IPS-18a (cell line): Measurements from ENCODE around the gene CDK1.

ENCODE experiments used
- H3K27ac ChIP-seq: one replicate; pipeline ENCODE4 v1.5.1; 2013; ENCODE audit warnings: low read length
- H3K27me3 ChIP-seq: one replicate; pipeline ENCODE4 v1.6.1; 2013; ENCODE audit warnings: mild to moderate bottlenecking, low read length; ENCODE audit not compliant: control insufficient read depth, insufficient read depth
- H3K36me3 ChIP-seq: one replicate; pipeline ENCODE4 v1.6.1; 2013; ENCODE audit warnings: low read depth, low read length; ENCODE audit not compliant: control insufficient read depth
- H3K4me1 ChIP-seq: one replicate; pipeline ENCODE4 v1.6.1; 2013; ENCODE audit warnings: low read depth, low read length; ENCODE audit not compliant: control insufficient read depth
- H3K4me3 ChIP-seq: one replicate; pipeline ENCODE4 v1.5.1; 2013; ENCODE audit warnings: low read length
- H3K9ac ChIP-seq: one replicate; pipeline ENCODE4 v1.6.1; 2013; ENCODE audit warnings: mild to moderate bottlenecking, low read length, moderate library complexity
- H3K9me3 ChIP-seq: one replicate; pipeline ENCODE4 v1.6.1; 2013; ENCODE audit warnings: low read depth, low read length; ENCODE audit not compliant: control insufficient read depth

The CDK1 gene

GRCh38 chr10:60799971-60800650 is 21.8 kb downstream of the CDK1 start:
- H3K27me3 ChIP-seq: no peaks in the 10 kb centered on the region
- no peak overlapping the region for H3K9ac ChIP-seq
- H3K4me3 ChIP-seq: no peak overlapping the region
- H3K27ac ChIP-seq: no peak overlapping the region
- peaks cover 20% of the 10 kb centered on the region for H3K36me3 ChIP-seq
- no peaks in the 10 kb centered on the region for H3K9me3 ChIP-seq
- no peaks in the 10 kb centered on the region for H3K4me1 ChIP-seq

GRCh38 chr10:60800918-60801317 is 22.6 kb downstream of the CDK1 start:
- H3K27me3 ChIP-seq: no peaks in the 10 kb centered on the region
- H3K4me3 ChIP-seq: no peak overlapping the region
- H3K4me1 ChIP-seq: no peaks in the 10 kb centered on the region
- no peak overlapping the region for H3K27ac ChIP-seq
- H3K9ac ChIP-seq: no peak overlapping the region
- H3K36me3 ChIP-seq: peaks cover 12% of the 10 kb centered on the region
- no peaks in the 10 kb centered on the region for H3K9me3 ChIP-seq

- H3K9me3 ChIP-seq: no peaks in the 10 kb centered on the region
- H3K36me3 ChIP-seq: peaks cover 8% of the 10 kb centered on the region
Observed at GRCh38 chr10:60801522-60801921, 23.2 kb downstream of the CDK1 start.

GRCh38 chr10:60803433-60803832 is 25.2 kb downstream of the CDK1 start:
- H3K27ac ChIP-seq: no peak overlapping the region
- no peaks in the 10 kb centered on the region for H3K27me3 ChIP-seq
- no peak overlapping the region for H3K4me3 ChIP-seq
- no peaks in the 10 kb centered on the region for H3K4me1 ChIP-seq
- no peaks in the 10 kb centered on the region for H3K36me3 ChIP-seq
- no peak overlapping the region for H3K9ac ChIP-seq
- no peaks in the 10 kb centered on the region for H3K9me3 ChIP-seq

More at GRCh38 chr10:60801522-60801921, 23.2 kb downstream of the CDK1 start:
- Histone ChIP-seq H3K4me3 (no peak overlapping the region), H3K27ac (no peak overlapping the region), H3K4me1 (no peaks in the 10 kb centered on the region), H3K27me3 (no peaks in the 10 kb centered on the region), H3K9ac (no peak overlapping the region)

- Histone ChIP-seq H3K9me3 (no peaks in the 10 kb centered on the region), H3K4me1 (no peaks in the 10 kb centered on the region), H3K4me3 (no peak overlapping the region), H3K27me3 (no peaks in the 10 kb centered on the region), H3K36me3 (no peaks in the 10 kb centered on the region), H3K27ac (no peak overlapping the region), H3K9ac (no peak overlapping the region)
Observed at GRCh38 chr10:60803865-60804264, 25.6 kb downstream of the CDK1 start.

GRCh38 chr10:60806921-60807320 is 28.6 kb downstream of the CDK1 start:
- Histone ChIP-seq H3K27ac (no peak overlapping the region), H3K4me1 (no peaks in the 10 kb centered on the region), H3K9me3 (no peaks in the 10 kb centered on the region), H3K4me3 (no peak overlapping the region), H3K36me3 (no peaks in the 10 kb centered on the region), H3K27me3 (no peaks in the 10 kb centered on the region), H3K9ac (no peak overlapping the region)

GRCh38 chr10:60807499-60807898 is 29.2 kb downstream of the CDK1 start:
- no peaks in the 10 kb centered on the region for H3K27me3 ChIP-seq
- no peaks in the 10 kb centered on the region for H3K4me1 ChIP-seq
- no peak overlapping the region for H3K4me3 ChIP-seq
- no peak overlapping the region for H3K27ac ChIP-seq
- H3K36me3 ChIP-seq: no peaks in the 10 kb centered on the region
- H3K9me3 ChIP-seq: no peaks in the 10 kb centered on the region
- H3K9ac ChIP-seq: no peak overlapping the region

- no peak overlapping the region for H3K27ac ChIP-seq
- no peaks in the 10 kb centered on the region for H3K27me3 ChIP-seq
- H3K9ac ChIP-seq: no peak overlapping the region
- no peak overlapping the region for H3K4me3 ChIP-seq
- H3K36me3 ChIP-seq: no peaks in the 10 kb centered on the region
- H3K4me1 ChIP-seq: no peaks in the 10 kb centered on the region
- no peaks in the 10 kb centered on the region for H3K9me3 ChIP-seq
Observed at GRCh38 chr10:60808036-60808435, 29.8 kb downstream of the CDK1 start.

GRCh38 chr10:60809157-60809556 is 30.9 kb downstream of the CDK1 start:
- no peak overlapping the region for H3K4me3 ChIP-seq
- H3K27ac ChIP-seq: no peak overlapping the region
- no peak overlapping the region for H3K9ac ChIP-seq
- no peaks in the 10 kb centered on the region for H3K27me3 ChIP-seq
- no peaks in the 10 kb centered on the region for H3K4me1 ChIP-seq
- H3K36me3 ChIP-seq: no peaks in the 10 kb centered on the region
- no peaks in the 10 kb centered on the region for H3K9me3 ChIP-seq

- Histone ChIP-seq H3K4me1 (no peaks in the 10 kb centered on the region), H3K36me3 (no peaks in the 10 kb centered on the region), H3K4me3 (no peak overlapping the region), H3K9ac (no peak overlapping the region), H3K27ac (no peak overlapping the region), H3K27me3 (no peaks in the 10 kb centered on the region), H3K9me3 (no peaks in the 10 kb centered on the region)
Observed at GRCh38 chr10:60810437-60811182, 32.3 kb downstream of the CDK1 start.

GRCh38 chr10:60816628-60817397 is 38.5 kb downstream of the CDK1 start:
- no peaks in the 10 kb centered on the region for H3K36me3 ChIP-seq
- H3K9me3 ChIP-seq: no peaks in the 10 kb centered on the region
- no peak overlapping the region for H3K9ac ChIP-seq
- H3K4me3 ChIP-seq: no peak overlapping the region
- no peaks in the 10 kb centered on the region for H3K27me3 ChIP-seq
- no peak overlapping the region for H3K27ac ChIP-seq
- H3K4me1 ChIP-seq: peaks cover 3% of the 10 kb centered on the region
